WTC11 (cell line): ENCODE data around the gene AHRR.

Source experiments
- ATF3 ChIP-seq: sonication (generic); formaldehyde crosslinking; conservative IDR thresholded peaks from 2 replicates; pipeline ENCODE4 v1.8.1; 2022; ENCODE audit warnings: mild to moderate bottlenecking, missing genetic modification reagents
- CREB1 ChIP-seq: sonication (generic); formaldehyde crosslinking; IDR thresholded peaks from 2 replicates; pipeline ENCODE4 v1.8.0; 2023; ENCODE audit warnings: mild to moderate bottlenecking, missing genetic modification reagents
- CREM ChIP-seq: sonication (generic); formaldehyde crosslinking; IDR thresholded peaks from 2 replicates; pipeline ENCODE4 v1.8.1; 2022; ENCODE audit warnings: mild to moderate bottlenecking, missing genetic modification reagents, moderate library complexity
- CTCF ChIP-seq: fragments of 200-600 bp; IDR thresholded peaks from 2 replicates; pipeline ENCODE4 v1.8.0; 2022; ENCODE audit warnings: antibody characterized with exemption
- E2F1 ChIP-seq: sonication (generic); formaldehyde crosslinking; IDR thresholded peaks from 2 replicates; pipeline ENCODE4 v1.8.0; 2022; ENCODE audit warnings: mild to moderate bottlenecking, missing genetic modification reagents
- ELF4 ChIP-seq: sonication (generic); formaldehyde crosslinking; IDR thresholded peaks from 2 replicates; pipeline ENCODE4 v1.8.1; 2022; ENCODE audit warnings: low read depth, mild to moderate bottlenecking, moderate library complexity, missing genetic modification reagents
- MAX ChIP-seq: sonication (generic); formaldehyde crosslinking; IDR thresholded peaks from 2 replicates; pipeline ENCODE4 v1.8.0; 2022; ENCODE audit warnings: mild to moderate bottlenecking, missing genetic modification reagents
- MXD4 ChIP-seq: fragments of 250-450 bp; sonication (Bioruptor Pico); IDR thresholded peaks from 2 replicates; pipeline ENCODE4 v1.8.0; 2021; ENCODE audit warnings: mild to moderate bottlenecking, moderate library complexity, borderline replicate concordance
- MYBL2 ChIP-seq: sonication (generic); formaldehyde crosslinking; IDR thresholded peaks from 2 replicates; pipeline ENCODE4 v1.8.1; 2023; ENCODE audit warnings: mild to moderate bottlenecking, moderate library complexity, missing genetic modification reagents
- NR2C2 ChIP-seq: sonication (generic); formaldehyde crosslinking; IDR thresholded peaks from 2 replicates; pipeline ENCODE4 v1.8.0; 2022; ENCODE audit warnings: mild to moderate bottlenecking, missing genetic modification reagents
- SMAD3 ChIP-seq: sonication (generic); formaldehyde crosslinking; IDR thresholded peaks from 2 replicates; pipeline ENCODE4 v1.8.0; 2022; ENCODE audit warnings: missing genetic modification reagents, mild to moderate bottlenecking, borderline replicate concordance
- STAT6 ChIP-seq: sonication (generic); formaldehyde crosslinking; conservative IDR thresholded peaks from 2 replicates; pipeline ENCODE4 v1.8.1; 2023; ENCODE audit warnings: mild to moderate bottlenecking, low read depth, missing genetic modification reagents, moderate library complexity
- USF1 ChIP-seq: sonication (generic); formaldehyde crosslinking; IDR thresholded peaks from 2 replicates; pipeline ENCODE4 v1.8.0; 2022; ENCODE audit warnings: mild to moderate bottlenecking, missing genetic modification reagents
- ZBTB43 ChIP-seq: sonication (generic); formaldehyde crosslinking; IDR thresholded peaks from 2 replicates; pipeline ENCODE4 v1.8.1; 2023; ENCODE audit warnings: mild to moderate bottlenecking, missing genetic modification reagents

- TF ChIP-seq CTCF: no peak
- TF ChIP-seq ELF4 (CRISPR knock-in tag): no peak
- TF ChIP-seq SMAD3 (CRISPR knock-in tag): no peak
- TF ChIP-seq ATF3 (CRISPR knock-in tag): no peak
- TF ChIP-seq STAT6 (CRISPR knock-in tag): no peak
- TF ChIP-seq MYBL2 (CRISPR knock-in tag): no peak
- no peak for TF ChIP-seq CREM
- TF ChIP-seq MAX: no peak
- no peak for TF ChIP-seq E2F1 (CRISPR knock-in tag)
- TF ChIP-seq ZBTB43: no peak
- TF ChIP-seq CREB1 (CRISPR knock-in tag): no peak
- no peak for TF ChIP-seq USF1 (CRISPR knock-in tag)
- no peak for TF ChIP-seq NR2C2 (CRISPR knock-in tag)
- no peak for TF ChIP-seq MXD4
Measured at GRCh38 chr5:383066-383465, 61.6 kb downstream of the AHRR start.
